HepG2 (cell line): ENCODE data around the gene NPBWR2. TPM values are rescaled to one million over a fixed set of nuclear protein-coding genes. Genes with fewer than 3 reads are reported as not detected.
A peak's percentile ranks its signal among the peaks of the same experiment; 100 is the strongest.

ENCODE experiments used
- ARNT ChIP-seq: fragments of 450-650 bp; IDR thresholded peaks from 2 replicates; pipeline ENCODE4 v1.6.1; 2017
- ARNTL ChIP-seq: sonication (generic); formaldehyde crosslinking; IDR thresholded peaks from 2 replicates; pipeline ENCODE4 v1.4.0; 2020; ENCODE audit warnings: mild to moderate bottlenecking, missing genetic modification reagents
- ATF1 ChIP-seq: IDR thresholded peaks from 2 replicates; pipeline ENCODE4 v1.6.1; 2016; ENCODE audit warnings: mild to moderate bottlenecking, control low read depth
- CENPX ChIP-seq: sonication (generic); formaldehyde crosslinking; IDR thresholded peaks from 2 replicates; pipeline ENCODE4 v1.9.0; 2021; ENCODE audit warnings: mild to moderate bottlenecking, missing genetic modification reagents, moderate library complexity
- HDAC1 ChIP-seq: sonication (generic); formaldehyde crosslinking; IDR thresholded peaks from 2 replicates; pipeline ENCODE4 v1.5.1; 2020; ENCODE audit warnings: mild to moderate bottlenecking, missing genetic modification reagents
- HDAC6 ChIP-seq: fragments of 200-600 bp; sonication (generic); IDR thresholded peaks from 2 replicates; pipeline ENCODE4 v1.7.0; 2017; ENCODE audit warnings: mild to moderate bottlenecking, antibody characterized with exemption, low read length, low read depth
- SIN3B ChIP-seq: fragments of 150-350 bp; IDR thresholded peaks from 2 replicates; pipeline ENCODE4 v1.6.1; 2014; ENCODE audit warnings: low read length
- ZBTB20 ChIP-seq: sonication (generic); formaldehyde crosslinking; IDR thresholded peaks from 2 replicates; pipeline ENCODE4 v1.8.1; 2023; ENCODE audit warnings: missing genetic modification reagents, low read depth, mild to moderate bottlenecking, borderline replicate concordance
- ZFX ChIP-seq: sonication (generic); formaldehyde crosslinking; IDR thresholded peaks from 2 replicates; pipeline ENCODE4 v1.4.0; 2020; ENCODE audit warnings: mild to moderate bottlenecking, low read depth, missing genetic modification reagents, moderate library complexity
- ZNF30 ChIP-seq: sonication (generic); formaldehyde crosslinking; IDR thresholded peaks from 2 replicates; pipeline ENCODE4 v1.5.0; 2020; ENCODE audit warnings: mild to moderate bottlenecking, missing genetic modification reagents
- ZNF446 ChIP-seq: sonication (generic); formaldehyde crosslinking; IDR thresholded peaks from 2 replicates; pipeline ENCODE4 v1.5.0; 2020; ENCODE audit warnings: mild to moderate bottlenecking, missing genetic modification reagents
- ZNF761 ChIP-seq: sonication (generic); formaldehyde crosslinking; conservative IDR thresholded peaks from 2 replicates; pipeline ENCODE4 v1.4.0; 2020; ENCODE audit warnings: mild to moderate bottlenecking, missing genetic modification reagents
- ZNF781 ChIP-seq: sonication (generic); formaldehyde crosslinking; IDR thresholded peaks from 2 replicates; pipeline ENCODE4 v1.5.1; 2020; ENCODE audit warnings: borderline replicate concordance, mild to moderate bottlenecking, missing genetic modification reagents; ENCODE audit errors: not compliant biosample characterization
- ZNF788 ChIP-seq: sonication (generic); formaldehyde crosslinking; IDR thresholded peaks from 2 replicates; pipeline ENCODE4 v1.5.0; 2020; ENCODE audit warnings: mild to moderate bottlenecking, missing genetic modification reagents, borderline replicate concordance
- ZNF839 ChIP-seq: sonication (generic); formaldehyde crosslinking; IDR thresholded peaks from 2 replicates; pipeline ENCODE4 v1.4.0; 2020; ENCODE audit warnings: missing genetic modification reagents, mild to moderate bottlenecking, borderline replicate concordance
- polyA plus RNA-seq, 8 experiments: library from polyadenylated mRNA; depleted of rRNA in 3 of 8; stranded (reverse) in 7 of 8; unstranded in 1 of 8; fragments of >200 nt; fragmentation: Illumina TruSeq in 4 of 8; extraction: Trizol in 4 of 8; gene quantifications; 2 replicates each; pipeline versions ENCODE4 v1.2.1 to v1.2.3, GENCODE V29; 2011 to 2016; ENCODE audit warnings: low read depth in 4 of 8, missing spikeins in 1 of 8, mixed read lengths in 1 of 8; ENCODE audit not compliant: insufficient read depth in 1 of 8
- total RNA-seq, 5 experiments: library from RNA; depleted of rRNA; stranded (reverse); fragments of >200 nt; fragmentation: Illumina TruSeq; extraction: Trizol; gene quantifications; 2 replicates each; pipeline ENCODE4 v1.2.3, GENCODE V29; 2016; ENCODE audit warnings: low read depth in 1 of 5
- TF ChIP-seq, protein P1 (sequence below): IDR thresholded peaks from 2 replicates; pipeline ENCODE4 v1.6.1; 2016; ENCODE audit warnings: mild to moderate bottlenecking
- TF ChIP-seq, protein P2 (sequence below): sonication (generic); formaldehyde crosslinking; IDR thresholded peaks from 2 replicates; pipeline ENCODE4 v1.5.0; 2020; ENCODE audit warnings: missing genetic modification reagents
- TF ChIP-seq, protein P3 (sequence below): sonication (generic); formaldehyde crosslinking; IDR thresholded peaks from 2 replicates; pipeline ENCODE4 v1.5.1; 2020; ENCODE audit warnings: missing genetic modification reagents, mild to moderate bottlenecking, borderline replicate concordance
- TF ChIP-seq, protein P4 (sequence below): sonication (generic); formaldehyde crosslinking; IDR thresholded peaks from 2 replicates; pipeline ENCODE4 v1.8.1; 2023; ENCODE audit warnings: missing genetic modification reagents, inconsistent platforms, borderline replicate concordance
- TF ChIP-seq, protein P5 (sequence below): sonication (generic); formaldehyde crosslinking; IDR thresholded peaks from 2 replicates; pipeline ENCODE4 v1.4.0; 2020; ENCODE audit warnings: missing genetic modification reagents, mild to moderate bottlenecking, borderline replicate concordance

The NPBWR2 gene
- total and polyA plus RNA-seq, 2 of the 13 experiments (the other 11 are each of a cell fraction or from before 2014, with no cell fraction given), result not detected

DNA sequence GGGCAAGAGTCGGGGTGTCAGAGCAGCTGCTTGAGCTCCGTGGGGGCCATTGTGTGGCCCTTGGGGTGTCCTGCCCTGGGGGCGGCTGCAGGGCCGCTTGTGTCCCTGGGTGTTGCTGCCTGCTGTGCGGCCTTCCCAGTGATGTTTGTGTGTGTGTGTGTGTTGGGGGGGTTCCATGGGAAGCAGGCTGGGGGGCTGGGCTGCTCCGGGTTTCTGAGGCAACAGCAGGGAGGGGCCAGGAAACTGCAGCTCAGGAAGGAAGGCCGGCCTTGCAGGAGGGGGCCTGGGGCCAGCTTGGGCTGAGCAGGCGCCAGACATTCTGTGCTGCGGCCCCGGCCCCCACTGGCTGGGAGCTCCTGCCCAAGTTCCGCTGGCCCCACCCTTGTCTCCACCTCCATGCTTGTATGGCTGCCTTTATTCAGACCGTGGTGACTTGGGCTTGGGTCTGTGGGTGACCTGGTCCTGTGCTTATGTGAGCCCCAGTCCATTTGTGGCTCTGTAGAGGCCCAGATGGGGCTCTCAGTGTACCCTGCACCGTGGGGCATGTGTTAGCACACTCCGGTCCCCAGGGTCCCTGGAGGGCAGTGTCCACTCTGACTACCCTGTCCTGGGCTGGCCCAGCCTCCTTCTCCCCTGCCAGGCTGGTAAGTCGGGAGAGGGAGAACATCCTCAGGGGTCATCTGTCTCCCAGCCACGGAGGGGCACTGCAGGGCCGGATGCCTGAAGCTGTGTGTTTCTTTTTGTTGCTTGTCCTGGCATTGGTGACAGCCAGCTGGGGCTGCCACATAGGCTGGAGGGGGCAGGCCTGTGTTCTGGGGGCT is 53.3 kb downstream of the NPBWR2 start (continued):
- TF ChIP-seq, protein P1, sequence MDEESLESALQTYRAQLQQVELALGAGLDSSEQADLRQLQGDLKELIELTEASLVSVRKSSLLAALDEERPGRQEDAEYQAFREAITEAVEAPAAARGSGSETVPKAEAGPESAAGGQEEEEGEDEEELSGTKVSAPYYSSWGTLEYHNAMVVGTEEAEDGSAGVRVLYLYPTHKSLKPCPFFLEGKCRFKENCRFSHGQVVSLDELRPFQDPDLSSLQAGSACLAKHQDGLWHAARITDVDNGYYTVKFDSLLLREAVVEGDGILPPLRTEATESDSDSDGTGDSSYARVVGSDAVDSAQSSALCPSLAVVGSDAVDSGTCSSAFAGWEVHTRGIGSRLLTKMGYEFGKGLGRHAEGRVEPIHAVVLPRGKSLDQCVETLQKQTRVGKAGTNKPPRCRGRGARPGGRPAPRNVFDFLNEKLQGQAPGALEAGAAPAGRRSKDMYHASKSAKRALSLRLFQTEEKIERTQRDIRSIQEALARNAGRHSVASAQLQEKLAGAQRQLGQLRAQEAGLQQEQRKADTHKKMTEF, result peak; percentile 96
- TF ChIP-seq ARNT (no peak), ZFX (CRISPR knock-in tag) (peak; percentile 91), ZNF839 (CRISPR knock-in tag) (no peak), CENPX (no peak), ZNF761 (no peak; the same call in none of the 2 replicates), ATF1 (CRISPR knock-in tag) (no peak), ZNF788 (peak; percentile 89; the same call in 1 of the 2 replicates), ARNTL (CRISPR knock-in tag) (peak; percentile 50; the same call in 1 of the 2 replicates), HDAC6 (no peak), HDAC1 (CRISPR knock-in tag) (peak; percentile 88), ZBTB20 (CRISPR knock-in tag) (peak; percentile 86), ZNF446 (no peak), ZNF30 (CRISPR knock-in tag) (no peak), ZNF781 (peak; percentile 96), SIN3B (peak; percentile 17; the same call in 1 of the 2 replicates)
- TF ChIP-seq, protein P2, sequence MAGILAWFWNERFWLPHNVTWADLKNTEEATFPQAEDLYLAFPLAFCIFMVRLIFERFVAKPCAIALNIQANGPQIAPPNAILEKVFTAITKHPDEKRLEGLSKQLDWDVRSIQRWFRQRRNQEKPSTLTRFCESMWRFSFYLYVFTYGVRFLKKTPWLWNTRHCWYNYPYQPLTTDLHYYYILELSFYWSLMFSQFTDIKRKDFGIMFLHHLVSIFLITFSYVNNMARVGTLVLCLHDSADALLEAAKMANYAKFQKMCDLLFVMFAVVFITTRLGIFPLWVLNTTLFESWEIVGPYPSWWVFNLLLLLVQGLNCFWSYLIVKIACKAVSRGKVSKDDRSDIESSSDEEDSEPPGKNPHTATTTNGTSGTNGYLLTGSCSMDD (CRISPR knock-in tag), result 0 out of 2 replicates have a peak, but pooled peaks have one; percentile 54
- TF ChIP-seq, protein P3, sequence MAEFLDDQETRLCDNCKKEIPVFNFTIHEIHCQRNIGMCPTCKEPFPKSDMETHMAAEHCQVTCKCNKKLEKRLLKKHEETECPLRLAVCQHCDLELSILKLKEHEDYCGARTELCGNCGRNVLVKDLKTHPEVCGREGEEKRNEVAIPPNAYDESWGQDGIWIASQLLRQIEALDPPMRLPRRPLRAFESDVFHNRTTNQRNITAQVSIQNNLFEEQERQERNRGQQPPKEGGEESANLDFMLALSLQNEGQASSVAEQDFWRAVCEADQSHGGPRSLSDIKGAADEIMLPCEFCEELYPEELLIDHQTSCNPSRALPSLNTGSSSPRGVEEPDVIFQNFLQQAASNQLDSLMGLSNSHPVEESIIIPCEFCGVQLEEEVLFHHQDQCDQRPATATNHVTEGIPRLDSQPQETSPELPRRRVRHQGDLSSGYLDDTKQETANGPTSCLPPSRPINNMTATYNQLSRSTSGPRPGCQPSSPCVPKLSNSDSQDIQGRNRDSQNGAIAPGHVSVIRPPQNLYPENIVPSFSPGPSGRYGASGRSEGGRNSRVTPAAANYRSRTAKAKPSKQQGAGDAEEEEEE (CRISPR knock-in tag), result peak; percentile 97
- TF ChIP-seq, protein P4, sequence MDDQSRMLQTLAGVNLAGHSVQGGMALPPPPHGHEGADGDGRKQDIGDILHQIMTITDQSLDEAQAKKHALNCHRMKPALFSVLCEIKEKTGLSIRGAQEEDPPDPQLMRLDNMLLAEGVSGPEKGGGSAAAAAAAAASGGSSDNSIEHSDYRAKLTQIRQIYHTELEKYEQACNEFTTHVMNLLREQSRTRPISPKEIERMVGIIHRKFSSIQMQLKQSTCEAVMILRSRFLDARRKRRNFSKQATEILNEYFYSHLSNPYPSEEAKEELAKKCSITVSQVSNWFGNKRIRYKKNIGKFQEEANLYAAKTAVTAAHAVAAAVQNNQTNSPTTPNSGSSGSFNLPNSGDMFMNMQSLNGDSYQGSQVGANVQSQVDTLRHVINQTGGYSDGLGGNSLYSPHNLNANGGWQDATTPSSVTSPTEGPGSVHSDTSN (CRISPR knock-in tag), result no peak
- TF ChIP-seq, protein P5, sequence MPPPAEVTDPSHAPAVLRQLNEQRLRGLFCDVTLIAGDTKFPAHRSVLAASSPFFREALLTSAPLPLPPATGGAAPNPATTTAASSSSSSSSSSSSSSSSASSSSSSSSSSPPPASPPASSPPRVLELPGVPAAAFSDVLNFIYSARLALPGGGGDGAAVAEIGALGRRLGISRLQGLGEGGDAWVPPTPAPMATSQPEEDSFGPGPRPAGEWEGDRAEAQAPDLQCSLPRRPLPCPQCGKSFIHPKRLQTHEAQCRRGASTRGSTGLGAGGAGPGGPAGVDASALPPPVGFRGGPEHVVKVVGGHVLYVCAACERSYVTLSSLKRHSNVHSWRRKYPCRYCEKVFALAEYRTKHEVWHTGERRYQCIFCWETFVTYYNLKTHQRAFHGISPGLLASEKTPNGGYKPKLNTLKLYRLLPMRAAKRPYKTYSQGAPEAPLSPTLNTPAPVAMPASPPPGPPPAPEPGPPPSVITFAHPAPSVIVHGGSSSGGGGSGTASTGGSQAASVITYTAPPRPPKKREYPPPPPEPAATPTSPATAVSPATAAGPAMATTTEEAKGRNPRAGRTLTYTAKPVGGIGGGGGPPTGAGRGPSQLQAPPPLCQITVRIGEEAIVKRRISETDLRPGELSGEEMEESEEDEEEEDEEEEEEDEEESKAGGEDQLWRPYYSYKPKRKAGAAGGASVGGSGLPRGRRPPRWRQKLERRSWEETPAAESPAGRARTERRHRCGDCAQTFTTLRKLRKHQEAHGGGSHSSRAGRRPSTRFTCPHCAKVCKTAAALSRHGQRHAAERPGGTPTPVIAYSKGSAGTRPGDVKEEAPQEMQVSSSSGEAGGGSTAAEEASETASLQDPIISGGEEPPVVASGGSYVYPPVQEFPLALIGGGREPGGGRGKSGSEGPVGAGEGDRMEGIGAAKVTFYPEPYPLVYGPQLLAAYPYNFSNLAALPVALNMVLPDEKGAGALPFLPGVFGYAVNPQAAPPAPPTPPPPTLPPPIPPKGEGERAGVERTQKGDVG (CRISPR knock-in tag), result no peak
